Epithelial cell of esophagus (primary cell): ENCODE data around the gene COQ10A.
A peak's percentile ranks its signal among the peaks of the same experiment; 100 is the strongest.

ENCODE experiments used
- DNase-seq: peaks from one replicate; pipeline ENCODE4 v3.0.0; 2010; ENCODE audit warnings: low read depth
- H3K4me3 ChIP-seq: 2 replicates; pipeline ENCODE4 v1.5.1; 2011; ENCODE audit warnings: mild to moderate bottlenecking, low read length, control low read depth
- TF ChIP-seq, protein P1 (sequence below): IDR thresholded peaks from 2 replicates; pipeline ENCODE4 v1.5.1; 2011; ENCODE audit warnings: low read depth, mild to moderate bottlenecking, low read length, control low read depth, inconsistent platforms; ENCODE audit not compliant: insufficient read depth; ENCODE audit errors: missing control alignments

The COQ10A gene

DNA sequence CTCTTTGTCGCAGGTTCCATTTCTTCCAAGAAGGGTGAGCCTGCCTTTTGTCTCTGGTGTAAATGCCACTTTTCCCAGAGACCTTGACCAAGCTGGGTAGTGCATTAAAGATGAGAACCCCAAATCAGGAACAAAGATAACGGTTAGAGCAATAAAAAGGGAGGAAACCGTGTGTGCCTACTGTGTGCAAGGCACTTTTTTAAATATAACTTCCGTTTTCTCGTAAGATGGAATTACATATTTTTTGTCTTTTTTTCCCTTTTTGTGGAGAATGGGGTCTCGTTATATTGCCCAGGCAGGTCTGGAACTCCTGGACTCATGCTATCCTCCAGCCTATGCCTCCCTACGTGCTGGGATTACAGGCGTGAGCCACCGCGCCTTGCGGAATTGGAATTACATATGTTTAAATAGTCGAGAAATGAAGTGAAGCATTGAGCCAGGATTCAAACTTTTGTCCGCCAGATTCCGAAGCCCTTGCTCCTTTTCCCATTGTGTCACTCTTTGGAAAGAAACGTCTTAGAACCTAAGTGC is 43.1 kb upstream of the COQ10A start:
- peak overlapping the region; percentile 77 for H3K4me3 ChIP-seq
- TF ChIP-seq, protein P1, sequence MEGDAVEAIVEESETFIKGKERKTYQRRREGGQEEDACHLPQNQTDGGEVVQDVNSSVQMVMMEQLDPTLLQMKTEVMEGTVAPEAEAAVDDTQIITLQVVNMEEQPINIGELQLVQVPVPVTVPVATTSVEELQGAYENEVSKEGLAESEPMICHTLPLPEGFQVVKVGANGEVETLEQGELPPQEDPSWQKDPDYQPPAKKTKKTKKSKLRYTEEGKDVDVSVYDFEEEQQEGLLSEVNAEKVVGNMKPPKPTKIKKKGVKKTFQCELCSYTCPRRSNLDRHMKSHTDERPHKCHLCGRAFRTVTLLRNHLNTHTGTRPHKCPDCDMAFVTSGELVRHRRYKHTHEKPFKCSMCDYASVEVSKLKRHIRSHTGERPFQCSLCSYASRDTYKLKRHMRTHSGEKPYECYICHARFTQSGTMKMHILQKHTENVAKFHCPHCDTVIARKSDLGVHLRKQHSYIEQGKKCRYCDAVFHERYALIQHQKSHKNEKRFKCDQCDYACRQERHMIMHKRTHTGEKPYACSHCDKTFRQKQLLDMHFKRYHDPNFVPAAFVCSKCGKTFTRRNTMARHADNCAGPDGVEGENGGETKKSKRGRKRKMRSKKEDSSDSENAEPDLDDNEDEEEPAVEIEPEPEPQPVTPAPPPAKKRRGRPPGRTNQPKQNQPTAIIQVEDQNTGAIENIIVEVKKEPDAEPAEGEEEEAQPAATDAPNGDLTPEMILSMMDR: no peak

DNA sequence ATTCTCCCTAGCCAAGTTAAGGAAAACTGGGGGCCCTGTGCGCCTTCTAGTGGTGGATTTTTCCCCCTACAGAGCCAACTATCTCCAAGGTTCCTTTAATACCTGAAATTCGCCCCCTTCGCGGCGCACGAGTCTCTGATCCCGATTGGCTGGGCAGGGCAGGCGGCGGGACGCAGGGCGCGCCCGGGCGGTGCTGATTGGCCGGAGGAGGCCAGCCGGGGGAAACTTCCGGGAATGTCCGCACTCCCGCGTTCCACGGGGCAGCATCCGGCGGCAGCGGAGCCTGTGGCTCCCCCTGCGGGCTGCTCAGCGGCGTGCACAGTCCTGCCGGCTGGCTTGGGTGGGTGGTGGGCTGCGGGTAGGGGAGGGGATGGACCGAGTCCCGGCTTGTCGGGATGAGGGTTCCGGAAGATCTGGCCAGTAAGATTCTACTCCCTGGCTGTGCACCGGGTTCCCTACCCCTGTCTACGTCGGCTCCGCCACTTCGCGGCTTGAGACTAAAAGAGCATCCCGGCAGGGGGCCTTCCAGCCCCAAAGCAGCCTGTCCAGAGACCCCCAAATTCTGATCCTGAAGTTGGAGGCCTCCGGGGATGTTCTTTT is 42.5 kb upstream of the COQ10A start, which contains the start of gene NABP2:
TSS of gene NABP2 (plus strand) at position 241 of the 600 bp plus-strand sequence. CDS start 515 bp downstream, outside the sequence.
- peak; percentile 99 for DNase-seq
- peak within 1 kb of the TSS; percentile 77 for H3K4me3 ChIP-seq
- TF ChIP-seq, protein P1: peak; percentile 65

More for the DNA sequence above, 43.1 kb upstream of the COQ10A start:
- no peak for DNase-seq

DNA sequence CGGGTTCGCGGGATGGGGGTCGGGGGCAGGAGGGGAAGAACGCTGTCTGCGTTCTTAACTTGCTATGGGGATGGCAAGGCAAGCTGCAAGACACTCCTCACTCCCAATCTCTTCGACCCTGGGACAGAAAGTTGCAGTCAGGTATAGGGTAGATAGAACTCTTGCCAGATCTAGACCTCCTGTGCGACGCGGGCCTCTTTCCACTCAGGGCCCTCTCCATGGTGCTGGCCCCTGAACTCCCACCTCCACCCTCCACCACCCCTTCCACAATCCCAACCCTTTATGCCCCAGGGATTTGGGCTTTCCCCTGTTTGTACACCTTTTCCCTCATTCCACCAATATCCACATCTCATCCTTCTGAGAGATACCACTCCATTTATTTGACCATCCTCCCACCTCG is 41.8 kb upstream of the COQ10A start:
- H3K4me3 ChIP-seq: peak overlapping the region; percentile 77

DNA sequence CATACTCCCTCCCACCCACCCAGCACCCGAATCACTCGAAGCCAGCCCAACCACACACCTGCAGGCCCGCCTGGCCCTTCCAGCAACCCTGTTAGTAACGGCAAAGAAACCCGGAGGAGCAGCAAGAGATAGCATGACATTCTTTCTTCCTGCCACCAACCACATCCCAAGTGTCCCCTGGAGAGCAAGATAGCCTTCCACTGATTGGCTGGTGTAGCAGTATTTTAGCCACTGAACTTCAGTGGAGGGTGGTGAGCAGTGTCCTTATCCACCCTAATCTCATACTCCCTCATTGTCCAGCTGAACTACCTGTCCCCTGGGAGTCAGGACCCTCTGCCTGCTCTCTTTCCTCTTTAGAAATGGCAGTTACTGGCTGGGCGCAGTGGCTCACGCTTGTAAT is 37.7 kb upstream of the COQ10A start:
- DNase-seq: no peak
- H3K4me3 ChIP-seq: no peak overlapping the region
- TF ChIP-seq, protein P1: no peak

More for the DNA sequence above, 41.8 kb upstream of the COQ10A start:
- TF ChIP-seq, protein P1: no peak
- no peak for DNase-seq

DNA sequence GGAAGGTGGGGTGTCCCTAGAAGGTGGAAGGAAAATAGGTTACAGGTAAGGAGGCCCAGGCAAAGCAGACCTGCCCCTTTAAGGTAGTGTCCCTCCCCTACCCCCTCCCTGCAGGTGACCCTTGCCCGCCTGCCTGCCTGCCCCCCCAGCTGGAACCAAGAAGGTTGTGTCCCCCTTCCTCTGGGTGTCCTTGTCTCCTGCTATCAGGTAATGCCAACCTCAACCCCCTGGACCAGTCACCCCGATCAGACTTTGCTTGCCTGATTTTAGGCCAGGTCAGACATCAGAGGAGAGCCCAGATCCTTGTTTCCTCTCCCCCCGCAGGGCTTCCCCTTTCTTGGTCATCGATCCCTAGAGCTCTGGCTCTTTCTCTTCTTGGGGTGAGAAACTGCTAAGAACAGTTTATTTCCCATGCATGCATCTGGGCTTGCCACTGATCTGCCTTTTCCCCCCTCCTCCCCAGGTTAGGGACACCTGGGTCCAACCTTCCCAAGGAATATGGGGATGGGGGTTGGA is 36.8 kb upstream of the COQ10A start, which contains the start of gene SLC39A5:
TSS of gene SLC39A5 (plus strand) at position 136 of the 516 bp plus-strand sequence. CDS start 1,224 bp downstream, outside the sequence.
- H3K4me3 ChIP-seq: no peak within 1 kb of the TSS
- no peak for DNase-seq
- TF ChIP-seq, protein P1: no peak

DNA sequence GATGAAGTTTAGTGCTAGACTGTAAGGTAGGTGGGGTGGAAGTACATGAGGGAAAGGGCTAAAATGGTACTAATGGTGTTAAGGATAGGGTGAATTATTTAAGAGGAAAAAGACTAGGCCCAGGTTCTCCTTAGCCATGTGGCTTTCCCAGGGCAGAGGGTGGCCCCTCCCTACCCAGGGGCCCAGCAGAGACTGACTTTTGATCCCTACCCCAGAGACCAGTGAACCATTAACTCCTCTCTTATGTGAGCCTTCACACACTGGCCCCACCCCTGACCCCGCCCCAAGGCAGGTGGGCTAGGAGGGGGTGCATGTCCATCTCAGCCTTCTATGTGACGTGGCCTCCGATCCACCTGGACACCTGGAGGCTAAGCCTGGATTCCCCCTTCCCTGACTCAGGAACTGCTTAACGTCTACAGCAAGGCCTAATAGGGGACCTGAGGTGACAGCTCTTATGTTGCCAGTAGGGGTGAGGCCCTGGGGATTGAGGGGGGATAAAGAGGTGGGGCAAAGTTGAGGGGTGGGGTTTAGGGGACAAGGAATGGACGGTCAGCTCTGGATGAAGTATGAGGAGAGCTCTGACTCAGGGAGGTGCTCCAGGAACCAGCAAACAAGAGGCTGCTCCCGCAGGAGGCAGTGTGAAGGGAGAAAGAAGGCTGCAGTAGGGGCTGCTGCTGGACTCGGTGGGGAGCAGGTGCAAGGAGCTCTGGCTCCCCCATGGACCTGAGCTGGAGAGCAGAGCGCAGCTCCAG is 36.1 kb upstream of the COQ10A start:
- TF ChIP-seq, protein P1: no peak
- H3K4me3 ChIP-seq: no peak overlapping the region

More for the DNA sequence above, 36.1 kb upstream of the COQ10A start:
- DNase-seq: no peak
